Measurements from ENCODE around the gene RASAL2.

DNA sequence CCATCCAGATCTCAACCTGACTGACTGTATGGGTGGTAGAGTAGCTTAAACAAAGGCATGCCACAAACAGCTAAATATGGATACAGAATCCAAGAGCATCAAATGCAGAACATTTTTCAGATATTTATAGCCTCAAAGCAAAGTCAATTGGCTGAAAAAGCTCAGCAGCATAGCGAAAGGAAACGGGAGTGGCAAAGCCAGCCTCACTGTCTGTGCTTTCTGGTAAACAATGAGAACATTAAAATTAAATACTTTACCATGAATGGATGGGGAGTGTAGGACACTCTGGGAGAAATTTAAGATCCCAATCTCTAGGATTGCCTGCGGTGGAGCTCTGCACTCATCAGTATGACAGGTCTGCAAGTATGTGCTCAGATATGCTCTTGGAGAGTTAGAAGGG, 4.4 kb downstream of the RASAL2 start:
- TF ChIP-seq POLR2A (IDR thresholded peaks at IDR 0.05; ENCODE audit: low read depth, low read length) (no peak), POLR2AphosphoS5 (IDR thresholded peaks at IDR 0.05; ENCODE audit: low read depth, low read length) (no peak), TAF1 (IDR thresholded peaks at IDR 0.05; ENCODE audit: low read depth, low read length) (no peak)

All from GM12891 (cell line).